NCI-H146 treated with DMSO at 0.1 percent for 48 hours (cell line): Measurements from ENCODE around the gene GMEB2.
"Not testable (repeated sequence)": the region's sequence is repeated elsewhere in the genome, so short reads cannot be mapped to it uniquely, and the experiment has no call there.

Experiments used
- DNase-seq: peaks from one replicate; lab custom pipeline; 2025; ENCODE audit not compliant: unreplicated experiment; lab: John Stamatoyannopoulos, UW

The GMEB2 gene

GRCh38 chr20:63617092-63617875, 9.6 kb downstream of the GMEB2 start:
- no peak for DNase-seq

DNA sequence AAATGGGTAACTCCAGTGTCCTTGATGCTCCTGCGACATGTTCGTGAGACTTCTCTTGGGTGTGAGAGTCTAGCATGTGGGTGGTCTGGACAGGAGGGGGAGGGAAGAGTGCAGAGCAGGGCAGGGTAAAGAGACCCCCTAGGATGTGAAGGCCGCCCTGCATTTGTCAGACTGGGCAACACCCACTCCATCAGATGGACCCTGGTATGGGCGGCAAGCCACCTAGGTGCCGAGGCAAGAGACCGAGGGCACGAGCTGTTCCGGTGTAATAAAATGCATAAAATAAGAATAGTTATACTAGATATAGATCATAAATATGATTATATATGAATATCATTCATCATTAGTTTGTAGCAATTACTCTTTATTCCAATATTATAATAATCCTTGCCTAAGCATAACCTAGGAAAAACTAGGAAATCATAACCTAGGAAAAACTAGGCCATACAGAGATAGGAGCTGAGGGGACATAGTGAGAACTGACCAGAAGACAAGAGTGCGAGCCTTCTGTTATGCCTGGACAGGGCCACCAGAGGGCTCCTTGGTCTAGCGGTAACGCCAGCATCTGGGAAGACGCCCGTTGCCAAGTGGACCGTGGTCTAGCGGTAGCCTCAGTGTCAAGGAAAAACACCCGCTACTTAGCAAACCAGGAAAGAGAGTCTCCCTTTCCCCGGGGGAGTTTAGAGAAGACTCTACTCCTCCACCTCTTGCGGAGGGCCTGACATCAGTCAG, 12.9 kb downstream of the GMEB2 start:
- DNase-seq = not testable (repeated sequence)

GRCh38 chr20:63612276-63612931, 14.5 kb downstream of the GMEB2 start:
- no peak for DNase-seq

DNA sequence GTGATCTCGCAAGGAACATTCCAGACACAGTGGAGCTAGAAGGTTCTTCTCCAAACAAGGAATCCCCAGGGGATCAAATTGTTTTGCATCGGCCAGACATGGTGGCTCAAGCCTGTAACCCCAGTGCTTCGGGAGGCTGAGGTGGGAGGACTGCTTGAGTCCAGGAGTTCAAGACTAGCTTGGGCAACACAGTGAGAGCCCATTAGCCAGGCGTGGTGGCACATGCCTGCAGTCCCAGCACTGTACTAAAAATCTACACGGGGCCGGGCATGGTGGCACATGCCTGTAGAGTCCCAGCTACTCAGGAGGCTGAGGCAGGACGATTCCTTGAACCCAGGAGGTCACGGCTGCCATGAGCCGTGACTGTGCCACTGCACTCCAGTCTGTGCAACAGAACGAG, 15.3 kb downstream of the GMEB2 start:
- no peak for DNase-seq

- no peak for DNase-seq
Observed at GRCh38 chr20:63610581-63611435, 16.1 kb downstream of the GMEB2 start.

DNA sequence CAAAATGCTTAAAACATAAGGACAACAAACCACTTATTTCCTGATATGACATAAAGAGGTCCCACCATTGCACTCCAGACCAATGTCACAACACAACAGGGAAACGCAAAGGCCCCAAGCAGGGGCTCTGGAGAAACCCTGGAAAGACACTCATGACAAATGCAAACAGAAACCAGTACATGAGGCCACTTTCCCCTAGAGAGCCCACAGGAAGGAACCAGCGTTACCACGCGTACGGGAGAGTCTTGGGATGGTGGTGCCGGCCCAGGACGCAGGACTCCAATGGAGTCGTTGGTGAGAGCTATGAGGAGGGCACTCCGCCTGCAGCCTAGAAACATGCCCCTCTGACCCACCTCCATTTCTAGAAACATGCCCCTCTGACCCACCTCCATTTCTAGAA, 20.2 kb downstream of the GMEB2 start:
- DNase-seq = no peak

- no peak for DNase-seq
Observed at GRCh38 chr20:63602321-63602720, 24.6 kb downstream of the GMEB2 start.

DNA sequence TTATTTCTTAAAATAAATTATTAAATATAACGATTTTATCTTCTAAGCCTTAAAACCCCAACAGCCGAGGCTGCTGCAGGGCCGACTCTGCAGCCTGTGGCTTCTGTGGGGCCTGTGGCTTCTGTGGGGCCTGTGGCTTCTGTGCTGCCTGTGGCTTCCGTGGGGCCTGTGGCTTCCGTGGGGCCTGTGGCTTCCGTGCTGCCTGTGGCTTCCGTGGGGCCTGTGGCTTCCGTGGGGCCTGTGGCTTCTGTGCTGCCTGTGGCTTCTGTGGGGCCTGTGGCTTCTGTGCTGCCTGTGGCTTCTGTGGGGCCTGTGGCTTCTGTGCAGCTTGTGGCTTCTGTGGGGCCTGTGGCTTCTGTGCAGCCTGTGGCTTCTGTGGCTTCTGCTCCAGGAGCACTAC, 25.2 kb downstream of the GMEB2 start:
- DNase-seq = not testable (repeated sequence)

- no peak for DNase-seq
Observed at GRCh38 chr20:63599396-63600050, 27.4 kb downstream of the GMEB2 start.

DNA sequence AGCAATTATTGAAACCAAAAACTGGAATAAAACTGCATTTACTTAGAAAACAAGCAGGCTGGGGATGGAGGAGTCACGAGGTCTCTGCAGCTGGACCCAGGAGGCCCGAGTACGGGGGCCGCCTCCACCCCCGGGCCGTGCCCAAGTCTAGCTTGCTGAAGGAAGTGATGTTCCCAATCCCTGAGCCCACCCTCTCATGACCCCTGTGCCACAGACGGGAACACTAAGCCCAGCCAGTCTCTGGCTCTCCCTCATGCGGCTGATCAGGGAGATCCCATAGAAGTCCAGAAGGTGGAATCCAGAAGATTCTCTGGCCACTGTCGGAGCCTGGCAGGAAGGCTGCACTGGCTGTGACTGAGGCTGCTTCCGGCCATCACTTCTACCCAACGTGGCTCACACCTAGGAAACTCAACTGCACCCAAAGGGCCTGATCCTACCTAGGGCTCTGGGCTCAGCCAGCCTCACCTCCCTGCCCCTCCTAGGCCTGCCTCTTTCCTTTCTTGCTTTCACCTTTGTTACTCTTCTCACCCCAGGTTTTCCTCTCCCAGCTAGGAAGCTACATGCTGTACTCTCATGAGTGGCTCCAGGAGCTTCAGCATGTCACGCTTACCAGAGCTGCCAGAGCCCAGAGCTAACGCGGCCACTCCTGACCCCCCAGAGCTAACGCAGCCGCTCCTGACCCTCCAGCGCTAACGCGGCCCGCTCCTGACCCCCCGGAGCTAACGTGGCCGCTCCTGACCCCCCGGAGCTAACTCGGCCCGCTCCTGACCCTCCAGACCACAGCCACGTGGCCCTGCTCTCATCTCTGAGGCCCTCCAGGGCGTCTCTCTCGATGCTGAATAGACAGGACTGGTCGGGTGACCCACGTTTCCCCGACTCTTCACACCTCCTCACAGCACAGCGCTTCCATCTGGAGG, 28.2 kb downstream of the GMEB2 start:
- no peak for DNase-seq

- no peak for DNase-seq
Observed at GRCh38 chr20:63597651-63598478, 29.0 kb downstream of the GMEB2 start.

DNA sequence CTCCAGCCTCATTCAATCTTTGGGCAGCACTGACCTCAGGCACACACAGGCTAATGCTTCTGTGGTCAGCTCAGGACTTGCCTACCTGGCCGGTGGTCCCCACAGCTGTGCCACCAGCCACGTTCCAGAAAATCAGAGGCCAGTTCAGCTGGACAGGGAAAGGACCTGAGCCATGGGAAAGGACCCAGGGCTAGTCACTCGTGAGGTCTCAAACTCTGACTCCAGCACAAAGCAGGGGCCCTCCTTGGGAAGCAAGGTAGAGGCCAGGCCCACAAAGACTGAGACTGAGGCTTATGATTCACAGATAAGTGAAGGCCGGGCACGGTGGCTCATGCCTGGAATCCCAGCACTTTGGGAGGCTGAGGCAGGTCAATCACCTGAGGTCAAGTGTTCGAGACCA, 30.5 kb downstream of the GMEB2 start:
- DNase-seq = no peak

DNA sequence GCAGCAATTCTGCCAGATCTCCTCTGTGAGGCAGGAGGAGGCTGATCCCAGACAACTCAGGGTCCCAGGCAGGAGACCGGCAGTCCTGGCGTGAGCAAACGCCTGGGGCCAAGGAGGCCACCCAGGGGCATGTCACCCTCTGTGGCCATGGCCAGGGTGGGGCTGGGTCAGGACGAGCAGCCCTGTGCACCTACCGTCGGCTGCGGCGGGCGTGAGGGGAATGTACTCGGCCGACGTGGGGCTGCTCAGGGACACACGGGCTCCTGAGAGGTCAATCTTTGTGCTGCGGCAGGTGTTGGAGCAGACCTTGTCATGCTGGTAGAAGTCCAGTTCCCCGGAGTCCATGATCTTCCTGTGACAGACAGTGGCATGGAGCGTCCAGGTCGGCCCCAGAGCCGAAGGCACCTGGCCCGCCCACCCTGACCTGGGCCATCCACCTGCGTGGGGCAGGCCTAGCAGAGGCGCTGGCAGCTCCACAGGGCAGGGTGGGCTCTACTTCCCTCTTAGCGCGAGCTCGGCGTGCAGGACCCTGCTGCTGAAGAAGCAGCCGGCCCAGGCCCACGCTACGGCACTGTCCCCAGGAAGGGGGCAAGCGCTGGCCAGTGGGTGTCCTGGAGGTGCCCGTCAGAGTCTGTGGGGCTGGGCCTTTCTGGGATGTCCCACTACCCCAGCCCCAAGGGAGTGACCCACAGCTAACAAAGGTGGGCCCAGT, 31.3 kb downstream of the GMEB2 start:
- DNase-seq = no peak

DNA sequence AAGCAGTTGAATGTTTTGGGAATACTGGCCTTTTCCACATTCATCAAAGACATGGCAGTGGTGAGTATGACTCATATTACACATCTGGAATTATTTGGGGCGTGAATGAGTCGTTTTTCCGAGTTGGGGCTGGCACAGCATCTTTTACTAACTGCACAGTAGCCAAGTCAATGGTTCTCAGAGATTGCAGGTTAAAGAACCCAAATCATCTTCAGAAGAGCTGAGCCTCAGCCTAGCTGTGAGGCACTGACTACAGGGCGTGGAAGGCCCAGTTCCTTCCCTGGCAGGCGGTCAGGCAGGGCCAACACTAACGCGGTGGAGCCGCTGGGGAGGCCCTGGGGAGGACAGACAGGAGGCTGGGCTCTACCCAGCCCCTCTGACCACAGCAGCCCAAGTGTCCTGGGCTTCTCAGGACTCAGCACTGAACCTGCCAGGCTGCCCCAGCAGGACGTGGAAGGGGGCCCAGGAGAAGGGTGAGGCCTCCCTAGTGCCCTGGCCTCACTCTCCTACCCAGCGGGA, 32.8 kb downstream of the GMEB2 start:
- DNase-seq = no peak

- no peak for DNase-seq
Observed at GRCh38 chr20:63592661-63593060, 34.2 kb downstream of the GMEB2 start.

DNA sequence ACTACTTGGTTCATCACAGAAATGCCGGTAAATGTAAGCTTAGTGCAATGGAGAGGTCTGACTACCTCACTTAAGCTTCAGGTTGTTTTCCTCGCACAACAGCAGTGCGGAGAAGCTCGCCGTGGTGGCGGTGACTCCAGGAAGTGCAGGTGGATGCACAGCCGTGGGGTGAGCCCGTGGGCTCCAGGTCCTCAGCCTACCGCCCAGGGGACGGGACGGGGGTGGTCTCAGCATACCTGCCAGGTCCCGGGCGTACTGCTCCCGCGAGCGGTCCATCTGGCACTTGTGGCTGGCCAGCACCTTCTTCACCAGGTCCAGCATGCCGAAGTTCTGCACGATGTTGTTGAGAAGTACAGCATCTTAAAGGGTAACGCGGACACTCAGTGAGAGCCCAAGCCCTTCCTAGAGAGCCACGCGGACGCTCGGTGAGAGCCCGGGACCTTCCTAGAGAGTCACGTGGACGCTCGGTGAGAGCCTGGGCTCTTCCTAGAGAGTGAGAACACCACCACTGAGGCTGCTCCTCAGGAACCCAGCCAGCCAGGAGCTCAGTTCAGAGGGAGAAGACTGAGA, 35.0 kb downstream of the GMEB2 start:
- DNase-seq = no peak

DNA sequence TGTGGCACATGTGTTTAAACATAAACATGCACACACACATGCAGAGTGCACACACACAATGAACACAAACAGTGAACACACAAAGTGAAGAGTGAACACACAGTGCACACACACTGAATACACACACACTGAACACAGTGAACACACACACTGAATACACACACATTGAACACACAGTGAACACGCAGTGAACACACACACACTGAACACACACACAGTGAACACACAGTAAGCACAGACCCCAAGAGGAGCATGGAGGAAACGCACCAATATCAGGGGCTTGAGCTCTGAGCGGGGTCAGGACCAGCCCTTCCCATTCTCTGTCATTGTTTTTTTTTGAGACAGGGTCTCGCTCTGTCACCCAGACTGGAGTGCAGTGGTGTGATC, 35.8 kb downstream of the GMEB2 start:
- no peak for DNase-seq
